H1 (cell line): ENCODE data around the gene CLEC7A. TPM values are rescaled to one million over a fixed set of nuclear protein-coding genes. Genes with fewer than 3 reads are reported as not detected.

ENCODE experiments used
- CTCF ChIA-PET: fragments of 300-600 bp; sonication (Branson Sonifier 250); formaldehyde crosslinking; loops from one replicate; lab custom pipeline; 2021; ENCODE audit not compliant: partially characterized antibody; lab: Charles Lee
- POLR2A ChIA-PET: fragments of 300-600 bp; sonication (Branson Sonifier 250); formaldehyde crosslinking; loops from one replicate; lab custom pipeline; 2021; ENCODE audit warnings: inconsistent platforms; ENCODE audit not compliant: partially characterized antibody; lab: Charles Lee
- DNase-seq, 2 experiments: peaks; one replicate each; pipeline versions ENCODE4 v3.0.0 to v3.0.0-alpha.2; 2010 to 2022; ENCODE audit warnings: low spot score in 2 of 2, low read depth in 1 of 2, mixed read lengths in 1 of 2
- FAIRE-seq: peaks from 2 replicates; lab custom pipeline; 2011; peaks lifted over from hg19 to GRCh38; lab: Jason Lieb, UNC
- H2AFZ ChIP-seq: 2 replicates; pipeline ENCODE4 v1.8.1; 2012; ENCODE audit warnings: low read length, inconsistent platforms
- H2AK5ac ChIP-seq: 2 replicates; pipeline ENCODE4 v1.6.1; 2013; ENCODE audit warnings: low read depth, low read length
- H2BK120ac ChIP-seq: replicated peaks from 2 replicates; pipeline ENCODE3; 2013; ENCODE audit warnings: low read depth, low read length, inconsistent platforms
- H2BK12ac ChIP-seq: 2 replicates; pipeline ENCODE4 v1.6.1; 2013; ENCODE audit warnings: low read depth, low read length
- H2BK15ac ChIP-seq: 2 replicates; pipeline ENCODE4 v1.6.1; 2013; ENCODE audit warnings: low read length
- H2BK20ac ChIP-seq: 2 replicates; pipeline ENCODE4 v1.6.1; 2013; ENCODE audit warnings: low read length
- H2BK5ac ChIP-seq: 2 replicates; pipeline ENCODE4 v1.6.1; 2013; ENCODE audit warnings: low read depth, low read length
- H3K14ac ChIP-seq: 2 replicates; pipeline ENCODE4 v1.6.1; 2013; ENCODE audit warnings: inconsistent platforms; ENCODE audit not compliant: insufficient read length
- H3K18ac ChIP-seq: 2 replicates; pipeline ENCODE4 v1.6.1; 2013; ENCODE audit warnings: low read length; ENCODE audit errors: extremely low read depth
- H3K23ac ChIP-seq: 2 replicates; pipeline ENCODE4 v1.6.1; 2013; ENCODE audit warnings: inconsistent platforms; ENCODE audit not compliant: insufficient read length
- H3K23me2 ChIP-seq: 2 replicates; pipeline ENCODE4 v1.6.1; 2013; ENCODE audit warnings: low read depth, low read length
- H3K27ac ChIP-seq: 2 replicates; pipeline ENCODE4 v1.6.1; 2011; ENCODE audit warnings: low read depth, low read length, inconsistent platforms
- H3K27me3 ChIP-seq, 4 experiments: replicated peaks in 1 of 4; 1 replicate in 1 of 4; 2 replicates in 3 of 4; pipeline versions ENCODE4 v1.6.1 to v1.8.1; 2011 to 2013; ENCODE audit warnings: low read length in 3 of 4, mild to moderate bottlenecking in 3 of 4, inconsistent platforms in 2 of 4, mixed read lengths in 2 of 4, moderate library complexity in 1 of 4; ENCODE audit not compliant: control insufficient read depth in 3 of 4, insufficient read depth in 3 of 4; ENCODE audit errors: extremely low read depth in 1 of 4
- H3K36me3 ChIP-seq, 4 experiments: 2 replicates each; pipeline versions ENCODE4 v1.6.1 to v1.8.1; 2011 to 2013; ENCODE audit warnings: mild to moderate bottlenecking in 4 of 4, low read length in 3 of 4, moderate library complexity in 2 of 4, control low read depth in 1 of 4, inconsistent platforms in 1 of 4; ENCODE audit not compliant: insufficient read depth in 4 of 4, control insufficient read depth in 2 of 4
- H3K4ac ChIP-seq: replicated peaks from 2 replicates; pipeline ENCODE3; 2013; ENCODE audit warnings: low read length, low read depth, mixed read lengths, inconsistent platforms; ENCODE audit not compliant: insufficient read length
- H3K4me1 ChIP-seq, 4 experiments: replicated peaks in 1 of 4; 1 replicate in 1 of 4; 2 replicates in 3 of 4; pipeline versions ENCODE4 v1.6.1 to v1.8.1; 2011 to 2013; ENCODE audit warnings: low read length in 3 of 4, inconsistent platforms in 2 of 4, mixed read lengths in 1 of 4; ENCODE audit not compliant: insufficient read depth in 4 of 4, control insufficient read depth in 3 of 4
- H3K4me2 ChIP-seq, 2 experiments: 2 replicates each; pipeline versions ENCODE4 v1.6.1 to v1.8.1; 2011 to 2013; ENCODE audit warnings: low read depth in 2 of 2, low read length in 2 of 2, control low read depth in 1 of 2, inconsistent platforms in 1 of 2, mild to moderate bottlenecking in 1 of 2; ENCODE audit not compliant: insufficient read depth in 1 of 2
- H3K4me3 ChIP-seq, 4 experiments: fragments of 200-600, 300-600 bp in 1 of 4; sonication (generic), shearing (Covaris generic), sonication (Bioruptor Twin) in 1 of 4; 2 replicates each; pipeline versions ENCODE4 v1.5.1 to v1.8.1; 2011 to 2016; ENCODE audit warnings: low read length in 4 of 4, low read depth in 3 of 4, control low read depth in 2 of 4, inconsistent platforms in 2 of 4, mild to moderate bottlenecking in 2 of 4, mixed read lengths in 1 of 4, moderate library complexity in 1 of 4; ENCODE audit not compliant: insufficient read depth in 2 of 4; ENCODE audit errors: extremely low read depth in 1 of 4
- H3K56ac ChIP-seq: replicated peaks from 2 replicates; pipeline ENCODE3; 2013; ENCODE audit warnings: low read depth, mild to moderate bottlenecking, mixed read lengths, low read length, inconsistent platforms; ENCODE audit not compliant: insufficient read length
- H3K79me1 ChIP-seq: 2 replicates; pipeline ENCODE4 v1.6.1; 2013; ENCODE audit warnings: low read depth, low read length, control low read depth
- H3K79me2 ChIP-seq, 2 experiments: 2 replicates each; pipeline versions ENCODE4 v1.6.1 to v1.8.1; 2012 to 2013; ENCODE audit warnings: low read length in 2 of 2, mild to moderate bottlenecking in 2 of 2, inconsistent platforms in 1 of 2; ENCODE audit not compliant: insufficient read depth in 2 of 2, control insufficient read depth in 1 of 2
- H3K9ac ChIP-seq, 4 experiments: replicated peaks in 1 of 4; 1 replicate in 1 of 4; 2 replicates in 3 of 4; pipeline versions ENCODE4 v1.6.1 to v1.8.1; 2011 to 2013; ENCODE audit warnings: low read depth in 3 of 4, low read length in 3 of 4, control low read depth in 2 of 4, mild to moderate bottlenecking in 2 of 4, moderate library complexity in 2 of 4, inconsistent platforms in 1 of 4; ENCODE audit errors: extremely low read depth in 1 of 4
- H3K9me3 ChIP-seq, 2 experiments: 2 replicates each; pipeline versions ENCODE4 v1.6.1 to v1.8.1; 2012 to 2013; ENCODE audit warnings: mild to moderate bottlenecking in 2 of 2, moderate library complexity in 2 of 2, control low read depth in 1 of 2, inconsistent platforms in 1 of 2, low read depth in 1 of 2, low read length in 1 of 2, mixed read lengths in 1 of 2; ENCODE audit not compliant: insufficient read depth in 2 of 2
- H4K20me1 ChIP-seq, 2 experiments: replicated peaks in 1 of 2; 2 replicates each; pipeline versions ENCODE3 to v1.8.1; 2011 to 2013; ENCODE audit warnings: inconsistent platforms in 2 of 2, low read length in 2 of 2, mild to moderate bottlenecking in 1 of 2; ENCODE audit not compliant: insufficient read depth in 2 of 2, control insufficient read depth in 1 of 2
- H4K5ac ChIP-seq: 2 replicates; pipeline ENCODE4 v1.6.1; 2013; ENCODE audit warnings: low read length, low read depth, mixed read lengths, inconsistent platforms; ENCODE audit not compliant: insufficient read length
- H4K8ac ChIP-seq: 2 replicates; pipeline ENCODE4 v1.8.0; 2013; ENCODE audit warnings: mild to moderate bottlenecking, moderate library complexity, low read length, inconsistent platforms; ENCODE audit not compliant: insufficient read depth; ENCODE audit errors: extremely low read depth
- H4K91ac ChIP-seq: replicated peaks from 2 replicates; pipeline ENCODE3; 2013; ENCODE audit warnings: low read length, mixed read lengths, inconsistent platforms; ENCODE audit not compliant: insufficient read length
- SP1 ChIP-seq: IDR thresholded peaks from 2 replicates; pipeline ENCODE4 v1.6.1; 2011; ENCODE audit warnings: low read depth, low read length
- TBP ChIP-seq: IDR thresholded peaks from 2 replicates; pipeline ENCODE4 v1.6.1; 2011; ENCODE audit warnings: low read depth, low read length, improper control_type of control experiment
- WGBS, 2 experiments: shearing (Covaris generic) in 1 of 2; methylation state at CpG; one replicate each; pipeline versions ENCODE4 v1.1.6 to v1.1.7; 2013 to 2015; ENCODE audit warnings: low lambda C conversion rate in 2 of 2, mixed read lengths in 2 of 2, inconsistent platforms in 1 of 2, low coverage in 1 of 2, missing lambda C conversion rate in 1 of 2; ENCODE audit not compliant: insufficient replicate concordance in 2 of 2, insufficient coverage in 1 of 2, insufficient read length in 1 of 2; ENCODE audit errors: extremely low coverage in 1 of 2, missing lambda C conversion rate in 1 of 2; 5-methylcytosine and 5-hydroxymethylcytosine counted together
- polyA plus RNA-seq, 7 experiments: library from polyadenylated mRNA; depleted of rRNA in 3 of 7; stranded (reverse) in 5 of 7; unstranded in 2 of 7; fragments of >200 nt in 5 of 7; fragments of 200-250 nt in 2 of 7; gene quantifications; 1 replicate in 5 of 7; 2 replicates in 1 of 7; 4 replicates in 1 of 7; pipeline versions ENCODE4 v1.2.1 to v1.2.3, GENCODE V29; 2011 to 2013; ENCODE audit warnings: missing spikeins in 2 of 7, mixed read lengths in 2 of 7
- total RNA-seq: library from RNA; stranded (reverse); fragmentation: NEBNext Ultra II Directional; extraction: Animal tissue kit (Norgen Biotek cat#: 25700); gene quantifications from 2 replicates; pipeline ENCODE4 v1.2.1, GENCODE V29; 2021
- TF ChIP-seq, protein P1 (sequence below), 3 experiments: IDR thresholded peaks; 1 replicate in 2 of 3; 2 replicates in 1 of 3; pipeline versions ENCODE4 v1.5.1 to v1.6.1; 2011; ENCODE audit warnings: low read length in 3 of 3, mild to moderate bottlenecking in 3 of 3, inconsistent platforms in 2 of 3, low read depth in 1 of 3, moderate library complexity in 1 of 3; ENCODE audit not compliant: insufficient read depth in 1 of 3; ENCODE audit errors: control extremely low read depth in 1 of 3

The CLEC7A gene
- total and polyA plus RNA-seq, 2 of the 8 experiments (the other 6 are each of a cell fraction or from before 2014, with no cell fraction given): 0.09 to 0.15 TPM

DNA sequence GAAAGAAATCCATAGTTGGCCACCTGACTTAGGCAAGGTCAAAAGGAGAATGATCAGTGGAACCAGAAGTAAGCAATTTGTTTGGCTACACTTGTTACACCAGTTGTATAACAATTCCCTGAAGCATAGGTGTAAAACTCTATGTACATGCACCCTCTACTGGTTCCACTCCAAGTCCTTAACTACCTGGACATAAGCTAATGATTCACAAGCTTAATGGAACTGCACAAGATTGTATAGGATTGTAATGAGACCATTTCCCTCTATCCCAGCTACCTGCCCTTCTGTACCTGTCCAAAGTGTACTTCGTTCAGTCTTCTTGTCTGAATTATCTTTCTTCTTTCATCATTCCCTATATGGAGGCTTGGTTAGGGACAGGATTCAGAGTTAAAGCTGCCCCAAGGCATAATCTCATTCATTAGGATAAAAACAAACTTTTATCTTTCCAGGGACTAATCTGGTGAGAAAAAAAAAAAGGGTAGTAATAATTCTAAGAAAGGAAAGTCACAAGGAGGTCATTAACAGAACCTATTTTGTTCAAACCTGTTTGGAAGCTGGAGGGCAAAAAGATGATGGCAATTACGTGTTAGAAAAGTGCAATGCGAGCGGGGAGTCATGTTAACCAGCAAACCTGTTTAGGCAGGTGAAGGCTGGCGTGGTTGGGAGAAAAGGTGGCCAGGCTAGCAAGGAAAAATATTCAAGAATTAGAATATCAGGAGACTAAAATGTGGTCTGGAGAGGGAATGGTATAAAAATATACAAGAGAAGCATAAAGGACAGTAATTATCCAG, 46.0 kb upstream of the CLEC7A start:
- no peak overlapping the region for H3K18ac ChIP-seq
- H2AFZ ChIP-seq: no peak overlapping the region
- no peak overlapping the region for H3K9ac ChIP-seq
- H3K4me3 ChIP-seq: no peak overlapping the region
- H3K56ac ChIP-seq: no peak overlapping the region
- ChIA-PET POLR2A (interaction anchor here (1.5 kb wide), 1 partner anchor 23 kb away, joined by 5 read pairs; no protein-coding TSS in a partner anchor), CTCF (interaction anchor here (0.5 to 2.6 kb wide), 5 partner anchors 14 to 60 kb away, joined by 3 to 10 read pairs (median 3); no protein-coding TSS in a partner anchor)
- no peak overlapping the region for H2AK5ac ChIP-seq
- no peaks in the 10 kb centered on the region for H3K27me3 ChIP-seq
- no peak overlapping the region for H3K23ac ChIP-seq
- H3K4me1 ChIP-seq: no peaks in the 10 kb centered on the region
- H3K9me3 ChIP-seq: no peaks in the 10 kb centered on the region
- no peak overlapping the region for H2BK120ac ChIP-seq
- no peak overlapping the region for H2BK15ac ChIP-seq
- H2BK20ac ChIP-seq: no peak overlapping the region
- no peaks in the 10 kb centered on the region for H3K23me2 ChIP-seq
- no peaks in the 10 kb centered on the region for H3K79me1 ChIP-seq
- no peak overlapping the region for H3K27ac ChIP-seq
- TF ChIP-seq TBP (no peak), SP1 (no peak)
- TF ChIP-seq, protein P1, sequence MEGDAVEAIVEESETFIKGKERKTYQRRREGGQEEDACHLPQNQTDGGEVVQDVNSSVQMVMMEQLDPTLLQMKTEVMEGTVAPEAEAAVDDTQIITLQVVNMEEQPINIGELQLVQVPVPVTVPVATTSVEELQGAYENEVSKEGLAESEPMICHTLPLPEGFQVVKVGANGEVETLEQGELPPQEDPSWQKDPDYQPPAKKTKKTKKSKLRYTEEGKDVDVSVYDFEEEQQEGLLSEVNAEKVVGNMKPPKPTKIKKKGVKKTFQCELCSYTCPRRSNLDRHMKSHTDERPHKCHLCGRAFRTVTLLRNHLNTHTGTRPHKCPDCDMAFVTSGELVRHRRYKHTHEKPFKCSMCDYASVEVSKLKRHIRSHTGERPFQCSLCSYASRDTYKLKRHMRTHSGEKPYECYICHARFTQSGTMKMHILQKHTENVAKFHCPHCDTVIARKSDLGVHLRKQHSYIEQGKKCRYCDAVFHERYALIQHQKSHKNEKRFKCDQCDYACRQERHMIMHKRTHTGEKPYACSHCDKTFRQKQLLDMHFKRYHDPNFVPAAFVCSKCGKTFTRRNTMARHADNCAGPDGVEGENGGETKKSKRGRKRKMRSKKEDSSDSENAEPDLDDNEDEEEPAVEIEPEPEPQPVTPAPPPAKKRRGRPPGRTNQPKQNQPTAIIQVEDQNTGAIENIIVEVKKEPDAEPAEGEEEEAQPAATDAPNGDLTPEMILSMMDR (IDR thresholded peaks at IDR 0.05; ENCODE audit: control extremely low read depth in 1 of 3, insufficient read depth in 1 of 3, low read depth in 1 of 3, low read length in 3 of 3): no peak
- 93% methylated on average over 5 of the region's 5 CpGs; no CpG with 5 or more reads in 1 of the 2 experiments for WGBS, 2 experiments
- H3K4ac ChIP-seq: no peak overlapping the region
- H3K79me2 ChIP-seq: no peaks in the 10 kb centered on the region
- no peaks in the 10 kb centered on the region for H3K36me3 ChIP-seq
- DNase-seq (no peak), FAIRE-seq (no peak)
- H4K5ac ChIP-seq: no peak overlapping the region
- H3K14ac ChIP-seq: no peak overlapping the region
- no peak overlapping the region for H4K8ac ChIP-seq
- H4K20me1 ChIP-seq: no peaks in the 10 kb centered on the region
- H2BK12ac ChIP-seq: no peak overlapping the region
- H4K91ac ChIP-seq: no peak overlapping the region
- H3K4me2 ChIP-seq: no peak overlapping the region
- no peak overlapping the region for H2BK5ac ChIP-seq
